Osteocyte (in vitro differentiated cells): ENCODE data around the gene UBTD1. TPM values are rescaled to one million over a fixed set of nuclear protein-coding genes. Genes with fewer than 3 reads are reported as not detected.

Source experiments
- DNase-seq: peaks from one replicate; pipeline ENCODE4 v3.0.0; 2021; ENCODE audit warnings: mixed read lengths; ENCODE audit not compliant: unreplicated experiment; ENCODE audit errors: extremely low spot score
- H3K27ac Mint-ChIP-seq: one replicate; pipeline ENCODE4 v1.8.0; 2021; ENCODE audit warnings: mild to moderate bottlenecking, mixed read lengths; ENCODE audit not compliant: unreplicated experiment
- H3K27me3 Mint-ChIP-seq: one replicate; pipeline ENCODE4 v1.8.0; 2021; ENCODE audit warnings: mixed read lengths; ENCODE audit not compliant: unreplicated experiment
- H3K36me3 Mint-ChIP-seq: one replicate; pipeline ENCODE4 v1.8.0; 2021; ENCODE audit warnings: mixed read lengths; ENCODE audit not compliant: unreplicated experiment
- H3K4me1 Mint-ChIP-seq: one replicate; pipeline ENCODE4 v1.8.0; 2021; ENCODE audit warnings: mixed read lengths; ENCODE audit not compliant: unreplicated experiment
- H3K4me3 Mint-ChIP-seq: one replicate; pipeline ENCODE4 v1.8.0; 2021; ENCODE audit warnings: mild to moderate bottlenecking, moderate library complexity, mixed read lengths; ENCODE audit not compliant: unreplicated experiment
- H3K9me3 Mint-ChIP-seq: one replicate; pipeline ENCODE4 v1.8.0; 2021; ENCODE audit warnings: mixed read lengths; ENCODE audit not compliant: unreplicated experiment
- total RNA-seq: library from RNA; stranded (reverse); gene quantifications from 2 replicates; pipeline ENCODE4 v1.2.1, GENCODE V29; 2021
- TF ChIP-seq, protein P1 (sequence below): fragments of 200-600 bp; sonication (generic); IDR thresholded peaks from 2 replicates; pipeline ENCODE4 v1.5.0; 2021; ENCODE audit warnings: antibody characterized with exemption, mild to moderate bottlenecking, moderate library complexity

Gene UBTD1
- total RNA-seq, 1 donor from 2014 or later, result 25.6 TPM

- Mint-ChIP-seq H3K36me3 (peaks cover 15% of the 10 kb centered on the region), H3K27ac (no peak overlapping the region), H3K27me3 (no peaks in the 10 kb centered on the region), H3K4me1 (peaks cover 8% of the 10 kb centered on the region), H3K9me3 (no peaks in the 10 kb centered on the region), H3K4me3 (no peak overlapping the region)
- no peak for DNase-seq
- TF ChIP-seq, protein P1, sequence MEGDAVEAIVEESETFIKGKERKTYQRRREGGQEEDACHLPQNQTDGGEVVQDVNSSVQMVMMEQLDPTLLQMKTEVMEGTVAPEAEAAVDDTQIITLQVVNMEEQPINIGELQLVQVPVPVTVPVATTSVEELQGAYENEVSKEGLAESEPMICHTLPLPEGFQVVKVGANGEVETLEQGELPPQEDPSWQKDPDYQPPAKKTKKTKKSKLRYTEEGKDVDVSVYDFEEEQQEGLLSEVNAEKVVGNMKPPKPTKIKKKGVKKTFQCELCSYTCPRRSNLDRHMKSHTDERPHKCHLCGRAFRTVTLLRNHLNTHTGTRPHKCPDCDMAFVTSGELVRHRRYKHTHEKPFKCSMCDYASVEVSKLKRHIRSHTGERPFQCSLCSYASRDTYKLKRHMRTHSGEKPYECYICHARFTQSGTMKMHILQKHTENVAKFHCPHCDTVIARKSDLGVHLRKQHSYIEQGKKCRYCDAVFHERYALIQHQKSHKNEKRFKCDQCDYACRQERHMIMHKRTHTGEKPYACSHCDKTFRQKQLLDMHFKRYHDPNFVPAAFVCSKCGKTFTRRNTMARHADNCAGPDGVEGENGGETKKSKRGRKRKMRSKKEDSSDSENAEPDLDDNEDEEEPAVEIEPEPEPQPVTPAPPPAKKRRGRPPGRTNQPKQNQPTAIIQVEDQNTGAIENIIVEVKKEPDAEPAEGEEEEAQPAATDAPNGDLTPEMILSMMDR, result no peak
Measured at GRCh38 chr10:97482381-97482780, 16.3 kb upstream of the UBTD1 start.

DNA sequence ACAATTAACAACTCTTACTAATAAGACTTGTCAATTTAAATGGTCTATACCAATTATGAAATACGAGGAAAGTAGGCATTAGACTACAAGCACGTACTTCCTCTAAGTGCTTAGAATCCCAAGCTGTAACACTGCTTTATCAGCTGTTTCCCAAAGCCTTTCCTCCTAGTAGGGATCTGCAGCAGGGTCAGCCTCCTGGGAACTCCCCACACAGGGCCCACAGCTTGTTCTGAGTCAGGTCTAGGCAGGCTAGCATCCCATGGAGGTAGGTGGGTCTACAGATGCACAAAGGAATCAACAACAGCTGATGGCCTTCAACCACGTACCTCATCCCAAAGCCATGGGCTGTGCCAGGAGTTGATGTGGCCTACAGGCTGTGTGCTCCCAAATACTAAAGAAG, 15.2 kb upstream of the UBTD1 start:
- TF ChIP-seq, protein P1, result no peak
- H3K9me3 Mint-ChIP-seq, result no peaks in the 10 kb centered on the region
- H3K4me3 Mint-ChIP-seq, result no peak overlapping the region
- peaks cover 11% of the 10 kb centered on the region for H3K36me3 Mint-ChIP-seq
- H3K4me1 Mint-ChIP-seq, result peaks cover 8% of the 10 kb centered on the region
- no peaks in the 10 kb centered on the region for H3K27me3 Mint-ChIP-seq
- DNase-seq, result no peak
- no peak overlapping the region for H3K27ac Mint-ChIP-seq

GRCh38 chr10:97483921-97484320, 14.8 kb upstream of the UBTD1 start:
- Mint-ChIP-seq H3K27me3 (no peaks in the 10 kb centered on the region), H3K9me3 (no peaks in the 10 kb centered on the region), H3K4me1 (peaks cover 8% of the 10 kb centered on the region), H3K27ac (no peak overlapping the region), H3K4me3 (no peak overlapping the region), H3K36me3 (peaks cover 11% of the 10 kb centered on the region)
- TF ChIP-seq, protein P1, result no peak
- no peak for DNase-seq

- no peaks in the 10 kb centered on the region for H3K9me3 Mint-ChIP-seq
- no peak overlapping the region for H3K27ac Mint-ChIP-seq
- TF ChIP-seq, protein P1, result no peak
- H3K36me3 Mint-ChIP-seq, result peaks cover 6% of the 10 kb centered on the region
- H3K4me3 Mint-ChIP-seq, result no peak overlapping the region
- H3K27me3 Mint-ChIP-seq, result no peaks in the 10 kb centered on the region
- peaks cover 12% of the 10 kb centered on the region for H3K4me1 Mint-ChIP-seq
- DNase-seq, result no peak
Measured at GRCh38 chr10:97485647-97486281, 13.0 kb upstream of the UBTD1 start.

DNA sequence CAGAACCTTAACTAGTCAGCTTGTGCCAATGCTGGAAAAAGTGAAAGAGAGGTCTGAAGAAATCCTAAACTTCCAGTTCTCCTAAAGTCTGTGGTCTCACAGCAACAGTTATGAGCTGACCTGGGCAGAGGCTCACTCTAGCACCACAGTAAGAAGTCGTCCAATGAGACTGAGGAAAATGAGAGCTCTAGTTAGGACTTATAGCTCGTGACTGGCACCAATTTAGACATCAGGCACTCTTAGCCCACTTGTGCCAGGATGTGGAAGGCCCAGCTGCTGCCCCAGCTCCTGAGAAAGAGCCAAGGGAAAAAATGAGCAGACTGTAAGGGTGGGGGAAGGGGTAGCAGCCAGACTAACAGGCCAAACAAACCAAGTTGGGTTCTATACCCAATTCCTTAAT, 8.1 kb upstream of the UBTD1 start:
- Mint-ChIP-seq H3K36me3 (peaks cover 1% of the 10 kb centered on the region), H3K4me1 (peaks cover 19% of the 10 kb centered on the region), H3K4me3 (no peak overlapping the region), H3K27me3 (no peaks in the 10 kb centered on the region), H3K27ac (peak overlapping the region; percentile 10), H3K9me3 (no peaks in the 10 kb centered on the region)
- TF ChIP-seq, protein P1, result no peak
- DNase-seq, result no peak
